Mesendoderm (in vitro differentiated cells): Measurements from ENCODE around the gene LRRC18.

Experiments used
- DNase-seq: peaks from one replicate; pipeline ENCODE4 v3.0.0; 2013
- H2AK5ac ChIP-seq: 2 replicates; pipeline ENCODE4 v1.6.1; 2013; ENCODE audit warnings: low read length, inconsistent platforms
- H2BK120ac ChIP-seq: 2 replicates; pipeline ENCODE4 v1.6.1; 2013; ENCODE audit warnings: low read depth, mild to moderate bottlenecking, low read length, moderate library complexity, mixed read lengths
- H2BK15ac ChIP-seq: replicated peaks from 2 replicates; pipeline ENCODE4 v1.6.1; 2013; ENCODE audit warnings: low read depth, mild to moderate bottlenecking, moderate library complexity
- H2BK5ac ChIP-seq: 2 replicates; pipeline ENCODE4 v1.6.1; 2013; ENCODE audit warnings: low read length, inconsistent platforms
- H3K18ac ChIP-seq: 2 replicates; pipeline ENCODE4 v1.6.1; 2013; ENCODE audit warnings: mild to moderate bottlenecking, low read length, mixed read lengths
- H3K23ac ChIP-seq: one replicate; pipeline ENCODE4 v1.6.1; 2013; ENCODE audit warnings: low read length
- H3K27ac ChIP-seq: 2 replicates; pipeline ENCODE4 v1.5.1; 2013; ENCODE audit warnings: low read depth, mild to moderate bottlenecking, inconsistent platforms, low read length, moderate library complexity
- H3K27me3 ChIP-seq: 2 replicates; pipeline ENCODE4 v1.6.1; 2013; ENCODE audit warnings: low read length, control low read depth, mild to moderate bottlenecking, inconsistent platforms; ENCODE audit not compliant: insufficient read depth, poor library complexity
- H3K36me3 ChIP-seq: 2 replicates; pipeline ENCODE4 v1.6.1; 2013; ENCODE audit warnings: low read length, inconsistent platforms; ENCODE audit not compliant: control insufficient read depth, insufficient read depth
- H3K4ac ChIP-seq: one replicate; pipeline ENCODE4 v1.6.1; 2013; ENCODE audit warnings: low read depth, mild to moderate bottlenecking, low read length, moderate library complexity
- H3K4me1 ChIP-seq: 2 replicates; pipeline ENCODE4 v1.6.1; 2013; ENCODE audit warnings: low read depth, low read length, inconsistent platforms; ENCODE audit not compliant: control insufficient read depth
- H3K4me2 ChIP-seq: 2 replicates; pipeline ENCODE4 v1.6.1; 2013; ENCODE audit warnings: low read length
- H3K4me3 ChIP-seq: 2 replicates; pipeline ENCODE4 v1.5.1; 2013; ENCODE audit warnings: mild to moderate bottlenecking, low read length
- H3K56ac ChIP-seq: one replicate; pipeline ENCODE4 v1.6.1; 2013; ENCODE audit warnings: low read length
- H3K79me1 ChIP-seq: 2 replicates; pipeline ENCODE4 v1.6.1; 2013; ENCODE audit warnings: low read length, inconsistent platforms
- H3K79me2 ChIP-seq: 2 replicates; pipeline ENCODE4 v1.6.1; 2013; ENCODE audit warnings: mild to moderate bottlenecking, low read length; ENCODE audit not compliant: control insufficient read depth, insufficient read depth
- H3K9ac ChIP-seq: 2 replicates; pipeline ENCODE4 v1.6.1; 2013; ENCODE audit warnings: low read length, inconsistent platforms
- H4K5ac ChIP-seq: one replicate; pipeline ENCODE4 v1.6.1; 2013; ENCODE audit warnings: low read length
- H4K8ac ChIP-seq: one replicate; pipeline ENCODE4 v1.6.1; 2013; ENCODE audit warnings: low read depth, mild to moderate bottlenecking, control low read depth, low read length, moderate library complexity
- WGBS: extraction: QIAGEN DNeasy Blood & Tissue Kit; methylation state at CpG from one replicate; pipeline ENCODE4 v1.1.7; 2013; ENCODE audit warnings: low lambda C conversion rate, missing lambda C conversion rate; ENCODE audit not compliant: insufficient coverage; ENCODE audit errors: extremely low coverage; 5-methylcytosine and 5-hydroxymethylcytosine counted together

LRRC18 gene

GRCh38 chr10:48905311-48905710 is 34.3 kb downstream of the LRRC18 start:
- no peak overlapping the region for H3K18ac ChIP-seq
- no peak overlapping the region for H2BK15ac ChIP-seq
- H3K9ac ChIP-seq, result no peak overlapping the region
- H3K79me2 ChIP-seq, result no peaks in the 10 kb centered on the region
- no peak overlapping the region for H4K8ac ChIP-seq
- no peaks in the 10 kb centered on the region for H3K79me1 ChIP-seq
- no peak overlapping the region for H3K4me3 ChIP-seq
- DNase-seq, result no peak
- no peak overlapping the region for H3K56ac ChIP-seq
- no peaks in the 10 kb centered on the region for H3K36me3 ChIP-seq
- WGBS, result no CpG with 5 or more reads among the region's 2 CpGs
- H2BK120ac ChIP-seq, result no peak overlapping the region
- no peak overlapping the region for H2BK5ac ChIP-seq
- no peak overlapping the region for H3K4ac ChIP-seq
- H3K4me2 ChIP-seq, result no peak overlapping the region
- no peaks in the 10 kb centered on the region for H3K4me1 ChIP-seq
- no peak overlapping the region for H3K23ac ChIP-seq
- H3K27ac ChIP-seq, result no peak overlapping the region
- H2AK5ac ChIP-seq, result no peak overlapping the region
- no peak overlapping the region for H4K5ac ChIP-seq
- H3K27me3 ChIP-seq, result no peaks in the 10 kb centered on the region

DNA sequence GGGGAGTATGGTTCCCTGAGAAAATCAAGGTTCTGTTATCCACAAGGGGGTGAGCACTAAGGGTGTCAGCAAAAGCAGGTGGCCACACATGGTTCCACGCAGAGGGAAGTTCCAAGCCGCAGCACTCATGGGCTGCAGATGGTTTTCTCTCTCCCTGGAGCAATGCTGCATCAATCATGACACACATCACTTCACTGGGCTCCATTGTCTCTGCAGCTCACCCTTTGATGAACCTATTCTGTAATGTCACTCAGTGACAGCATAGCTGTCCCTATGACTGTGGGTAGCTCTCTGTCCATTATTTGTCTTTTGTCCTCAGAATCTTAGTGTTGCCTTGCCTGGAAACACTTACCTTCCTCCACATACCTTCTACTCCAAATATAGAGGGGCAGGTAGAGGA is 34.8 kb downstream of the LRRC18 start:
- Histone ChIP-seq H3K4me2 (no peak overlapping the region), H3K27me3 (no peaks in the 10 kb centered on the region), H2BK15ac (no peak overlapping the region), H3K79me1 (no peaks in the 10 kb centered on the region), H2AK5ac (no peak overlapping the region), H4K8ac (no peak overlapping the region), H3K27ac (no peak overlapping the region), H3K4me1 (no peaks in the 10 kb centered on the region), H2BK5ac (no peak overlapping the region), H3K56ac (no peak overlapping the region), H3K79me2 (no peaks in the 10 kb centered on the region), H3K36me3 (no peaks in the 10 kb centered on the region), H2BK120ac (no peak overlapping the region), H3K4ac (no peak overlapping the region), H3K18ac (no peak overlapping the region), H4K5ac (no peak overlapping the region), H3K9ac (no peak overlapping the region), H3K4me3 (no peak overlapping the region), H3K23ac (no peak overlapping the region)
- DNase-seq, result no peak
- no CpG with 5 or more reads among the region's 2 CpGs for WGBS

DNA sequence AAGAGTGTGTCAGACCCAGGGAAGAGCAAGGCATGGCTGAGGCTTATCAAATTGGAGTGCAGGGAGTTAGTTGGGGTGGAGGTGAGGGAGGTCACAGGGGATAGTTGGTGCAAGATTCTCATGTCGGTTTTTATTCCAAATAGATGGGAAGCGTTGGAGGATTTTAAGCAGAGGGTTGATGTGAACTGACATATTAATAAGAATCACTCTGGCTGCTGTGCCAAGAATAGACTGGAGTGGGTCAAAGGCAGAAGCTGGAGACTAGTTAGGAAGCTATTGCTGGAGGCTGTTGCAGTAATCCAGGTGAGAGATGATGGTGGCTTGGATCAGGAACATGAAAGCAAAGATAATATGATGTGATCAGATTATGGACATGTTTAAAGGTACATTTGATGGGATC is 36.5 kb downstream of the LRRC18 start:
- no peak overlapping the region for H3K4ac ChIP-seq
- no peaks in the 10 kb centered on the region for H3K79me1 ChIP-seq
- no peaks in the 10 kb centered on the region for H3K4me1 ChIP-seq
- H3K9ac ChIP-seq, result no peak overlapping the region
- no peak overlapping the region for H3K56ac ChIP-seq
- H2BK120ac ChIP-seq, result no peak overlapping the region
- H3K4me2 ChIP-seq, result no peak overlapping the region
- H3K36me3 ChIP-seq, result no peaks in the 10 kb centered on the region
- no peak overlapping the region for H2BK15ac ChIP-seq
- H3K79me2 ChIP-seq, result no peaks in the 10 kb centered on the region
- H2BK5ac ChIP-seq, result no peak overlapping the region
- H4K5ac ChIP-seq, result no peak overlapping the region
- no peak overlapping the region for H3K23ac ChIP-seq
- H2AK5ac ChIP-seq, result no peak overlapping the region
- H3K27me3 ChIP-seq, result no peaks in the 10 kb centered on the region
- H3K18ac ChIP-seq, result no peak overlapping the region
- WGBS, result no CpG with 5 or more reads among the region's 2 CpGs
- no peak overlapping the region for H3K27ac ChIP-seq
- H3K4me3 ChIP-seq, result no peak overlapping the region
- H4K8ac ChIP-seq, result no peak overlapping the region
- no peak for DNase-seq

GRCh38 chr10:48902096-48902495 is 37.5 kb downstream of the LRRC18 start:
- H3K23ac ChIP-seq, result no peak overlapping the region
- H3K36me3 ChIP-seq, result no peaks in the 10 kb centered on the region
- no peak for DNase-seq
- no peak overlapping the region for H2BK5ac ChIP-seq
- no peak overlapping the region for H3K27ac ChIP-seq
- no peak overlapping the region for H2BK15ac ChIP-seq
- no peaks in the 10 kb centered on the region for H3K79me2 ChIP-seq
- no peaks in the 10 kb centered on the region for H3K27me3 ChIP-seq
- no peak overlapping the region for H3K4me2 ChIP-seq
- H3K18ac ChIP-seq, result no peak overlapping the region
- H4K5ac ChIP-seq, result no peak overlapping the region
- no peak overlapping the region for H3K4me3 ChIP-seq
- H3K79me1 ChIP-seq, result no peaks in the 10 kb centered on the region
- H4K8ac ChIP-seq, result no peak overlapping the region
- H3K4ac ChIP-seq, result no peak overlapping the region
- H2BK120ac ChIP-seq, result no peak overlapping the region
- no peak overlapping the region for H3K9ac ChIP-seq
- no peak overlapping the region for H3K56ac ChIP-seq
- WGBS, result no CpG with 5 or more reads among the region's 7 CpGs
- H2AK5ac ChIP-seq, result no peak overlapping the region
- no peaks in the 10 kb centered on the region for H3K4me1 ChIP-seq

- H3K36me3 ChIP-seq, result no peaks in the 10 kb centered on the region
- no peak overlapping the region for H3K4me3 ChIP-seq
- DNase-seq, result no peak
- H3K27me3 ChIP-seq, result no peaks in the 10 kb centered on the region
- H3K4me2 ChIP-seq, result no peak overlapping the region
- no peak overlapping the region for H2BK15ac ChIP-seq
- no peak overlapping the region for H3K4ac ChIP-seq
- WGBS, result no CpG with 5 or more reads among the region's 5 CpGs
- H3K79me2 ChIP-seq, result no peaks in the 10 kb centered on the region
- H4K8ac ChIP-seq, result no peak overlapping the region
- H3K79me1 ChIP-seq, result no peaks in the 10 kb centered on the region
- H2BK5ac ChIP-seq, result no peak overlapping the region
- H3K18ac ChIP-seq, result no peak overlapping the region
- no peak overlapping the region for H3K23ac ChIP-seq
- no peaks in the 10 kb centered on the region for H3K4me1 ChIP-seq
- H3K27ac ChIP-seq, result no peak overlapping the region
- H3K9ac ChIP-seq, result no peak overlapping the region
- H2AK5ac ChIP-seq, result no peak overlapping the region
- H4K5ac ChIP-seq, result no peak overlapping the region
- no peak overlapping the region for H3K56ac ChIP-seq
- no peak overlapping the region for H2BK120ac ChIP-seq
These were observed 38.3 kb downstream of the LRRC18 start for GRCh38 chr10:48901319-48901718.

- Histone ChIP-seq H3K23ac (no peak overlapping the region), H3K4me2 (no peak overlapping the region), H3K79me1 (no peaks in the 10 kb centered on the region), H3K79me2 (no peaks in the 10 kb centered on the region), H2BK15ac (no peak overlapping the region), H3K36me3 (no peaks in the 10 kb centered on the region), H3K27ac (no peak overlapping the region), H2BK5ac (no peak overlapping the region), H4K5ac (no peak overlapping the region), H4K8ac (no peak overlapping the region), H3K9ac (no peak overlapping the region), H3K4me1 (no peaks in the 10 kb centered on the region), H3K56ac (no peak overlapping the region), H2BK120ac (no peak overlapping the region), H3K18ac (no peak overlapping the region), H3K27me3 (no peaks in the 10 kb centered on the region), H2AK5ac (no peak overlapping the region), H3K4ac (no peak overlapping the region), H3K4me3 (no peak overlapping the region)
- WGBS, result no CpG with 5 or more reads among the region's 2 CpGs
- DNase-seq, result no peak
These were observed 39.3 kb downstream of the LRRC18 start for GRCh38 chr10:48900371-48900801.
